Activated naive CD4-positive, alpha-beta T cell (primary cell): ENCODE data around the gene ERGIC1.
A peak's percentile ranks its signal among the peaks of the same experiment; 100 is the strongest.
"Not testable (repeated sequence)": the region's sequence is repeated elsewhere in the genome, so short reads cannot be mapped to it uniquely, and the experiment has no call there.

Experiments
- DNase-seq, 4 experiments: peaks; one replicate each; lab custom pipeline; 2025; lab: John Stamatoyannopoulos, UW

Gene ERGIC1

GRCh38 chr5:172801179-172801671 lies 32.8 kb upstream of the ERGIC1 start:
- no peak for DNase-seq

- DNase-seq, result no peak
Measured at GRCh38 chr5:172802112-172802511, 31.9 kb upstream of the ERGIC1 start.

- DNase-seq, result no peak
Measured at GRCh38 chr5:172802567-172803176, 31.4 kb upstream of the ERGIC1 start.

- no peak for DNase-seq
Measured at GRCh38 chr5:172805018-172805683, 28.9 kb upstream of the ERGIC1 start.

DNA sequence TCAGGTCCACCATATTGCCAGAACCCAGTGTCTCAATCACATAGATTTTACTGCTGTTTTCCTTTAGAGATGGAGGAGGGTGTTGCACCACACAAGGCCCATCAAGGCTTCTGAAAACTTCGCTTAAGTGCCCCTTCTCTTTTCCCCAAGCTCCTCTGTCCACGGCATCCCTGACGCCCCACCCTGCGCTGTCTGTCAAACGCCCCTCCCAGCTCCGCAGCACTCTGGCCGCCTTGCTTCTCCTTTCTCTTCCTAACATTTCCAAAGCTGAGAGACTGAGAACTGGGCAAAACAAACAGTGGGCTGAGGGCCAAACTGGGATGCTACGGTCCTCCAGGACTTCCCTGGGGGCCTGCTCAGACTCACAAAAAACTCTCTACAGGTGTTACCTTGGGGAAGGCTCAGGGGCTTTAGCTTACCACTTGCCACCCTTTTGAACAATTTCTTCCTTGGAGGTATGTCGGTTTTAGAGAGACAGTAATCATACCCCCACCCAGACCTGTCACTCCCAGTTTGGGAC lies 28.3 kb upstream of the ERGIC1 start:
- no peak for DNase-seq

- DNase-seq, result peak; percentile 16 to 56 (median 44)
Measured at GRCh38 chr5:172806897-172807672, 27.0 kb upstream of the ERGIC1 start.

DNA sequence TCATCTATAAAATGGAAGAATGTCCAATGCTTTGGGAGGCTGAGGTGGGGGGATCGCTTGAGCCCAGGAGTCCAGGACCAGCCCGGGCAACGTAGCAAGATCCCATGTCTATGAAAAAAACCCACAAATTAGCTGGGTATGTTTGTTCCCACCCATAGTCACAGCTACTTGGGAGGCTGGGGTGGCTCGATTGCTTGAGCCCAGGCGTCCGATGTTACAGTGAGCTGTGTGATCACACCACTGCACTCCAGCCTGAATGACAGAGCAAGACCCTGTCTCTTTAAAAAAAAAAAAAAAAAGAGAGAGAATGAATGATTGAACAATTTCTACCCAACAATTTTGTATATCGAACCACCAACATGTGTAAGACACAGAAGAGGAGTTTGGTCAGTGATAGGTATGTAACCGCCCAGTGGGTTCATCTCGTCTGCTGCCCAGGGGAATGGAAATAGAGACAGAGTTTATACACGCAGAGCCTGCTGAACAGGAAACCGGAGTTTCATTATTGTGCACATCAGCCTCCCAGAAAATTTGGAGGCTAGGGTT lies 26.2 kb upstream of the ERGIC1 start:
- DNase-seq, result no peak

DNA sequence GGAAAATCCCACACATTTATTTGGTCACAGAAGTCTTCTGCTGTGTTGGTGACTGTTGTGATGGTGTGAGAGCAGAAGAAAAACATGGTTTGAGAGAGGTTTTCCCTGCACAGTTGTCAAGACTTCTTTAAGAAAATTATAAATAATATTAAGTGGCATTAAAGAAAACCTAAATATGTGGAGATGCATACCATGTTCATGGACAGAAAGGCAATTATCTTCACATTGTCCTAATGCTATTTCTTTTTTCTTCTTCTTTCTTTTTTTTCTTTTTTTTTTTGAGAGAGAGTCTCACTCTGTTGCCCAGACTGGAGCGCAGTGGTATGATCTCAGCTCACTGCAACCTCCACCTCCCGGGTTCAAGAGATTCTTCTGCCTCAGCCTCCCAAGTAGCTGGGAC lies 24.3 kb upstream of the ERGIC1 start:
- DNase-seq, result no peak

GRCh38 chr5:172810996-172811395 lies 23.1 kb upstream of the ERGIC1 start:
- DNase-seq, result not testable (repeated sequence)

GRCh38 chr5:172815631-172816030 lies 18.4 kb upstream of the ERGIC1 start:
- no peak for DNase-seq

DNA sequence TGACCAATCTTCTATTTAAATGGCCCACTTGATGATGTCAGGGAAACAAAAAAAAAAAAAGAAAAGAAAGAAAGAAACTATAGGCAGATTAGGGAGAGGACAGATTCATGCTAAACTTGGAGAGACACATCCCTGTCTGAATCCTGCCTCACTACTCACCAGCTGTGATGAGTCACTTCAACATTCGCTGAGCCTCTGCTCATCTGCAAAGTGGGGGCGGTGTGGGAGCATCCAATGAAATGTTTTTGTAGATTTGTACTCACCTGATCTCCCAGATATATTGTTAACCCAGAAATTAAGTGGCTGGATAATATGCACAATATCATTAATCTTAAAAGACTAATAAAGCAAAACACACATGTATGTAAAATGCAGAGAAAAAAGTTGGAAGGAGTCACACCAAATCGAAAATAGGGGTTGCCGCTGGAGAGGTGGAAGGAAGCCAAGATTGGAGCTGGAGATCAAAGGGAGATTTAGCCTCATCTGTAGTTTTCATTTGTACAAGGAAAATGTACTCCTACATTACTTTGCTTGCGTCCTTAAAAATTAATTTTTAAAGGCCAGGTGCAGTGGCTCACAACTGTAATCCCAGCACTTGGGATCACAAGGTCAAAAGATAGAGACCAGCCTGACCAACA lies 17.0 kb upstream of the ERGIC1 start:
- DNase-seq, result no peak

DNA sequence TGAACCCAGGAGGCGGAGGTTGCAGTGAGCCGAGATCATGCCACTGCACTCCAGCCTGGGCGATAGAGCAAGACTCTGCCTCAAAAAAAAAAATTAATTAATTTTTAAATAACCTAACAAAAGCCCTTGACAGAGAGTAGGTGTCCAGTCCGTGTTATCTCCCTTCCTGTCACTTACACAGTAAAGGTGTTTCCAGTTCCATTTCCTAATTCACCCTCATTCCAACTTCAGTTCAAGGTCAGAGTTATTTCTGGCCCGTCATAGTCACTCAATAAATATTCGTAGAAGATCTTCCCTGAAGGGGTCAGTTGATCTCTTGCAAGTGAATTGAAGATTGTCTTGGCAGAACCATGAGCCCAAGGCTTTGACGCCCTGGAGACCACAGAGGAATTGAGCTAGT lies 16.4 kb upstream of the ERGIC1 start:
- DNase-seq, result no peak

DNA sequence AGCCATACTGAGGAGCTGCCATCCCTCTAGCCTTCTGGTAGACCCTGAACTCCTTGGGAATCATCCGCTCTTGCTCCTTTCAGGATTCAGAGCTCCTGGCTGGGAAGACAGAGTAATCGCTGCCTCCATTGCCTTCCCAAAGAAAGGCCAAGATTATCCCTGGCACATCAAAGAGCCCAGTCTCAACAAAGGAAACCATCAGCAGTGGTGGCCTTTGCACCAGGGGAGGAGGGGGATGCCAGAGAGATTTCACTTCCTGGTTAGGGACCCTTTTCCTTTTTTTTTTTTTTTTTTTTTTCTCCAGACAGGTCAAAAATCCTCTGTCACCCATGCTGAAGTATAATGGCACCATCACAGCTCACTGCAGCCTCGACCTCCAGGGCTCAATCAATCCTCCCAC lies 16.0 kb upstream of the ERGIC1 start:
- DNase-seq, result no peak

GRCh38 chr5:172819569-172819968 lies 14.5 kb upstream of the ERGIC1 start:
- DNase-seq, result no peak

GRCh38 chr5:172820046-172820767 lies 13.8 kb upstream of the ERGIC1 start:
- DNase-seq, result no peak

- DNase-seq, result no peak
Measured at GRCh38 chr5:172821340-172821985, 12.6 kb upstream of the ERGIC1 start.

DNA sequence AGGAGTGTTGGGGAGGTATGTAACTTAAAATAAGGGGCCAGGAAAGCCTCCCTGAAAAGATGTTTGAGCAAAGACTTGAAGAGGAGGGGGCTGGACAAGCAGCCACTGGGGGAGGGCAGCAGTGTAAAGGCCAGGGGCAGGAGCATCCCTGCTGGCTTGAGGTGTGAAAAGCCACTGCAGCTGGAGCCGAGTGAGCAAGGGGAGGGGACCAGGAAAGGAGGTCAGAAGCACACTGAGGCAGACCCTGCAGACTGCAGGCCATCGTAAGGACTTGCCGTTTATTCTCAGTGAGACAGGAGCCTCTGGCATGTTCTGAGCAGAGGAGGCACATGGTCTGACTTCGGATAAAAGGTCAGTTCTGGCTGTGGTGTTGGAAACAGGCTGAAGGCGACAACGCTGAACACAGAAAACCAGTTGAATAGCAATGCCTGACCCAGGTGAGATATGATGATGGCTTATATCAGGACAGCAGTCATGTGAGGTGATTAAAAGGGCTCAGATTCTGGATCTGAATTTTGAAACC lies 10.2 kb upstream of the ERGIC1 start:
- no peak for DNase-seq

- DNase-seq, result no peak
Measured at GRCh38 chr5:172825610-172826204, 8.3 kb upstream of the ERGIC1 start.

DNA sequence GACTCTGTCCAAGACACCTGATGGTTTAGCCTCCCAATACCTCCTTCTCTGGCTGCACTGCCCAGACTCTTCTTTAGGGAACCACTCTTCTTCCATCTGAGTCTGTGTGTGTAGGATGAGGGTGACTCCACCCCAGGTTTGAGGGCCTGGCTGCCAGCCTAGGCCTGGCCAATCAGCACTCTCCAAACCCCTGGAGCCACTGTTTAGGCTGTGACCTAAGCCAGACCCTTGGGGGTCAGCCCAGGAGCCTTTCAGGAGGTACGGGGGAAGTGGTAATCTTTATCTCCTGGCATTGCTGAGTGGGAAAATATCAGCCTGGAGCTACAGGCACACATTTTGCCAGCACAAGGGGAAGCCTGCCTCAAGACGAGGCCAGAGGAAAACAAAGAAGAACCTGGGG lies 6.2 kb upstream of the ERGIC1 start:
- no peak for DNase-seq

- DNase-seq, result no peak
Measured at GRCh38 chr5:172828911-172829431, 5.1 kb upstream of the ERGIC1 start.
